GM12872 (cell line): ENCODE measurements around the gene TANK.

Experiments used
- CTCF ChIP-seq: IDR thresholded peaks from 3 replicates; pipeline ENCODE4 v1.5.1; 2011; ENCODE audit warnings: low read depth, mild to moderate bottlenecking, low read length, moderate library complexity; ENCODE audit not compliant: insufficient read depth

TANK gene

GRCh38 chr2:161206471-161207032 is 46.3 kb downstream of the TANK start:
- no peak for TF ChIP-seq CTCF

- no peak for TF ChIP-seq CTCF
Measured at GRCh38 chr2:161207941-161208340, 47.7 kb downstream of the TANK start.

GRCh38 chr2:161208527-161209139 is 48.4 kb downstream of the TANK start:
- TF ChIP-seq CTCF = no peak

GRCh38 chr2:161209902-161210301 is 49.7 kb downstream of the TANK start:
- no peak for TF ChIP-seq CTCF

GRCh38 chr2:161217597-161218185 is 57.5 kb downstream of the TANK start:
- no peak for TF ChIP-seq CTCF

- no peak for TF ChIP-seq CTCF
Measured at GRCh38 chr2:161219211-161219610, 59.0 kb downstream of the TANK start.

- TF ChIP-seq CTCF = peak; percentile 53; the same call in 2 of the 3 replicates
Measured at GRCh38 chr2:161223139-161223732, 63.0 kb downstream of the TANK start.
